AG09309 (cell line): ENCODE measurements around the gene ABCF1.

Experiments
- DNase-seq: peaks from one replicate; pipeline ENCODE4 v3.0.0-alpha.2; 2010; ENCODE audit warnings: low read depth
- H3K4me3 ChIP-seq: 2 replicates; pipeline ENCODE4 v1.5.1; 2011; ENCODE audit warnings: mild to moderate bottlenecking, low read depth, low read length, moderate library complexity; ENCODE audit not compliant: control insufficient read depth
- CTCF ChIP-seq: IDR thresholded peaks from 2 replicates; pipeline ENCODE4 v1.5.1; 2011; ENCODE audit warnings: mild to moderate bottlenecking, low read depth, low read length, inconsistent platforms; ENCODE audit not compliant: insufficient read depth, control insufficient read depth; ENCODE audit errors: missing control alignments

ABCF1 gene

GRCh38 chr6:30562470-30563425 lies 8.5 kb upstream of the ABCF1 start:
- DNase-seq: no peak
- no peak for TF ChIP-seq CTCF
- H3K4me3 ChIP-seq: no peak overlapping the region

GRCh38 chr6:30564114-30564513 lies 7.1 kb upstream of the ABCF1 start:
- no peak overlapping the region for H3K4me3 ChIP-seq
- TF ChIP-seq CTCF: no peak
- DNase-seq: no peak

DNA sequence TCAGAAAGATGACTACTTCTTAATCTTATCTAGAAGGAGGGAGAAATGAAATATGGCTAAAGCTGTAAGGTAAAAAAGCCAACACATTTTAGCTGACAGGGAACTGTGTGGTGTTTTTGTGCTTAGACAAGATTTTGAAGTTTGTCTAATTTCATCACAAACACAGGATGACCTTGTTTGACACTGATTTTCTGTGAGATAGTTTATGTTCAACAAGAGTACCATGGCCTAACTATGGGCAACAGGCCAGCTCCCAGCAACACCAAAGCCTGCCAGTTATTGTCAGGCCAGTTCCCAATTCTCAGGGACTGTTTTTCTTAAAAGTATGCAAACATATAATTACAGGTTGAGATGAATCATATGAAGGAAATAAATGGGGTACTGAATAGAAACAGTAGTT lies 5.5 kb upstream of the ABCF1 start:
- DNase-seq: no peak
- TF ChIP-seq CTCF: no peak
- H3K4me3 ChIP-seq: no peak overlapping the region

- H3K4me3 ChIP-seq: no peak overlapping the region
- no peak for DNase-seq
- no peak for TF ChIP-seq CTCF
These were observed 3.0 kb upstream of the ABCF1 start for GRCh38 chr6:30568245-30568644.

DNA sequence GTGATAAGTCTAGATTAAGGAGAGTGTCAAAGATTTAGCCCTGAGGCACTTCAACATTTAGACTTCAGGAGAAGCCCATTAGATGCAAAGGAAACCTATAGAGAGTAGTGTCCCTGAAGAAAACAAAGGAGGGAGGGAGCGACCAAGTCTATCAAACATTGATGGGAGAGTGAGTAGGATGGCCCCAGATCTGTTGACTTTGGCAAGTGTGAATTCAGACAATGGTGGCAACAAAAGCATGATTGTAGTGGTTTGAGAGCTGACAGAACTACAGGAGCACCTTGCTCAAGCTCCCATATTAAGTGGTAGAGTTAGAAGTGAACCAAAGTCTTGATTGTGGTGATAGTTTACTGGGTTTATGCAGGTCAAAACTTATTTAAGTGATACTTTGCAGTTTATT lies 979 bp upstream of the ABCF1 start:
- DNase-seq: no peak
- peak overlapping the region; percentile 97 for H3K4me3 ChIP-seq
- no peak for TF ChIP-seq CTCF

GRCh38 chr6:30570740-30571074 lies 535 bp upstream of the ABCF1 start:
- H3K4me3 ChIP-seq: peak overlapping the region; percentile 97
- TF ChIP-seq CTCF: no peak
- no peak for DNase-seq
